Kasumi-1 (cell line): ENCODE data around the gene SELENOS.
"Not testable (repeated sequence)": the region's sequence is repeated elsewhere in the genome, so short reads cannot be mapped to it uniquely, and the experiment has no call there.

Experiments
- DNase-seq, 2 experiments: peaks; one replicate each; lab custom pipeline; 2025; lab: John Stamatoyannopoulos, UW

The SELENOS gene

DNA sequence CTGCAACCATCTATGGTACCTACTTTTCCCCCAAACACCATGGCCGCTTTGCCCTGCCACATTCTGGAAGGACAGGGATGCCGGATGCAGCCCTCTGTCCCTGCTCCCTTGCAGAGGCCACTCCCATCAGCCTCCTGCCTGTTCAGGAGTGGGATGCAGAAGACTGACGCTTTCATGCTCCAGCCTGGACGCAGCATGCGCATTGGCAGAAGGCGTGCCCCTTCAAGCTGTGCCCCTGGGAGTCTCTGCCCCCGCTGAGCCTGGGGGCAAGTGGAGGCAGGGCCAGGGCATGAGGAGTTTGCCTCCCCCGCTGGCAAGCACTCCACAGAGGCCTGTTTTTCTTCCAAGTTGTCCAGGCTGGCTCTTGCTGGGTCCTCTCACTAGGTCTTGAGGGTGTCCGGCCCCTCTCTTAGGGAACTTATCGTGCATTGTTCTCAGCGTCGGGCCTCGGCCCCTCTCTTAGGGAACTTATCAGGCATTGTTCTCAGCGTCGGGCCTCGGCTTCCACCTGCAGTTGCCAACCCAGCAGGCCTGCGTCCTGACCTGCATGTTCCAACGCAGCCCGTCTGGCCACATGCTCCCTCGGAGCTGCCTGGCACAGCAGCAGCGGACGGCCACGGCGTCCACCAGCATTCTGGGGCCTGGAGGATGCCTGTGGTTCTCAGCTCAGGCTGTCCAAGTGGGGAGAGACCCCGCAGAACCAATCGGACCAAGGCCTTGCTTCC, 32.3 kb upstream of the SELENOS start:
- DNase-seq = no peak

DNA sequence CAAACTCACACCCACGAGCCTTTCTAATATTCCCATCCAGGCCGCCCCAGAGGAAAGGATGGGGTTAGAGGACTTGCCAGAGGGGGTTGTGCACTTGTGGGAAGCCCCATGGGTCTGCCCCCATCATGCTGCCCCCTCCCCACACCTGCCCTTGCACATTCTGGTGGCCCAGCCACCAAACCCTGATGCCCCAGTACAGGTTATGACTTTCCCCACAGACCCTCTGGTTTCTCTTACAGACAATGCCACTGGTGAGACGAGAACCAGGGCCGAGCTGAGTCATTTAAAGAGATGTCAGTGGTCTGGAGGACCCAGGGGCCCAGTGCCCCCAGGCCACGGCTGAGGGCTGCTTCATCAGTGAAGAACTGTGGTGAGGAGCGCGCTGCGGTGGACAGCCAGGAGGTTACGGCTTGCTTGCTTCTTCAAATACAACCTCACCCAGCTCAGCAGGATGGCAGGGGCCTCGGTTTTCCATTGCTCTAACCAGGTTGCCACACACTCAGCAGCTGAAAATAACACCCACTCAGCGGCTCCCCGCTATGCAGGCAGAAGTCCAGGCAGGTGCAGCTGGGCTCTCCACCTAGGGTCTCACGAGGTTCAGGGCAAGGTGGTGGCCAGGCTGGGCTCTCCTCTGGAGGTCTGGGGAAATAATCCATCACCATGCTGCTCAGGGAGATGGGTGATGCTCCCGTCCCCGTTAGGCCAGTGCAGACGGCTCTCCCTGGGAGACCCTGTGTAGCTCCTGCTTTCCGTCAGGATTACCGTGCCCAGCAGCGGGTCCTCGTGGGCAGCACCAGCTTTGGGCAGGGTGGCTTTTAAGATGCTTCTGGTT, 31.5 kb upstream of the SELENOS start:
- no peak for DNase-seq

GRCh38 chr15:101307897-101308603, 30.8 kb upstream of the SELENOS start:
- no peak for DNase-seq

GRCh38 chr15:101307048-101307896, 30.0 kb upstream of the SELENOS start:
- no peak for DNase-seq

- no peak for DNase-seq
Observed at GRCh38 chr15:101306341-101307047, 29.2 kb upstream of the SELENOS start.

GRCh38 chr15:101305820-101306255, 28.6 kb upstream of the SELENOS start:
- no peak for DNase-seq

DNA sequence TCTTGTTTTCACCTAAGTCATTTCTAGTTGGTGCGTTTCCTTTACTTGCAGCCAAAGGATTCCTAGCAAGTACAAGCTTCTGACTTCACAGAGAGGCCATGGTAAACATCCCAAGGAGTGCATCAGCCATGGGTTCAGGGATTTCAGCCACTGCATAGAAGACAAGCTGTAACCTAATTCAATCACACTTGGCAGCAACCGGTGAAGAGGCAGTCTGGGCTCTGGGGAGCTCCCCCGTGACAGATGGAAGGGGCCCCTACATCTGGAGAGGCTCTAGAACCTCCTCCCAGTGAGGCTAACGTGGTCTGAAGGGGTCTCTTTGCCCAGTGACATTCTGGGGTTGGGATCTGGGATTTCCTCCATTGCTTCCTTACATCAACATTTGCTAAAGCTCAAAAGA, 26.1 kb upstream of the SELENOS start:
- no peak for DNase-seq

- no peak for DNase-seq
Observed at GRCh38 chr15:101296418-101297405, 19.4 kb upstream of the SELENOS start.

GRCh38 chr15:101295607-101296161, 18.4 kb upstream of the SELENOS start:
- peak; percentile 26 to 37 for DNase-seq

GRCh38 chr15:101294731-101295606, 17.7 kb upstream of the SELENOS start, which contains the start of gene SNRPA1:
SNRPA1 (minus strand) TSS chr15:101295248; CDS start chr15:101295178, 70 bp downstream.
- DNase-seq = peak; percentile 93 to 94

DNA sequence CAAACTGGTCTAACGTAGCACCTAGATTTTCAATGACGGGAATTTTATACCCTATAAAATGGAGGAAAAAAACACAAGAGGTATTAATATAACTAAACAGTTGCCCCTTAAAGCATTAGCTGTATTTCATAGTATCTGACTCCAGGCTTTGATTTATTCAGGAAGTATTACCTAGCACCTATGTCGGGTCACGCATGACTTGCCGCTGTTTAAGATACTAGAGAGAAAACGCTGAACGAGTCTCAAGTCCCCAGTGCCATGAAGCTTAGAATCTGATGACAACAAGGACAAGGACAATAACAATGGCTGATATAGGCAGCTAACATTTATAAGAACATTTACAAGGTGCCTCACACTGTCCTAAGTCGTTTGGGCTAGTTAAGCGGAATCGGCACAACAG, 15.8 kb upstream of the SELENOS start:
- peak in 1 of 2 experiments; percentile 10 for DNase-seq

GRCh38 chr15:101288905-101289513, 11.7 kb upstream of the SELENOS start:
- peak; percentile 48 to 79 for DNase-seq

DNA sequence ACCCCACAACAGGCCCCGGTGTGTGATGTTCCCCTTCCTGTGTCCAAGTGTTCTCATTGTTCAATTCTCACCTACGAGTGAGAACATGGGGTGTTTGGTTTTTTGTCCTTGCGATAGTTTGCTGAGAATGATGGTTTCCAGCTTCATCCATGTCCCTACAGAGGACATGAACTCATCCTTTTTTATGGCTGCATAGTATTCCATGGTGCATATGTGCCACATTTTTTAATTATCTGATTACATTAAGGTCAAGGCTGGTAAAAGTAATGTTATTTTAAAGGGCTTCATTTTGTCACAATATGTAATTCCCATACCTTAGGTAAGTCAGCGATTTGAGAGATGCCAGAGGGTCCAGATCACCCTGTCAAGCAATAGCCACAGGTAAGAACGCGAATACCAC, 10.1 kb upstream of the SELENOS start:
- DNase-seq = not testable (repeated sequence)

- DNase-seq = no peak
Observed at GRCh38 chr15:101286471-101287114, 9.3 kb upstream of the SELENOS start.

DNA sequence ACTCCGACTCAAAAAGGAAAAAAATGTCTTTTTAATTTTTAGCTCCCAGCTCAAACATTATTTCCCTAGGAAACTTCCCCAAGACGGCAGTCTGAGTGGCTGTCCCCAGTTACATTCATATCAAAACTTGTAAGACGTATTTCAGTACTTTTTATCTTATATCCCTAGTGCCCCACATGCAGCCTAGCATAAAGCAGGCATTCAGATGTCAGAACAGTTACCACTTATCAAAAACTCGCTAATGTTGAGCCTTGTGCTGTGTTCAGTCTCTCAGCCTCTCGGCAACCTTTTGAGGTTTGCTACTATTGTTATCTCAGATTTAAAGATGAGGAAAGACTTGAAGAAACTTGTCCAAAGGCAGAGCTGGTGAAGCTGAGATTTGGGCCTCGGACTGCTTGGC, 6.6 kb upstream of the SELENOS start:
- DNase-seq = no peak

- no peak for DNase-seq
Observed at GRCh38 chr15:101280007-101280406, 2.7 kb upstream of the SELENOS start.

- DNase-seq = no peak
Observed at GRCh38 chr15:101277943-101278564, 769 bp upstream of the SELENOS start.
